HG03378 (cell line): Measurements from ENCODE around the gene PDE9A.
"Not testable (repeated sequence)": the region's sequence is repeated elsewhere in the genome, so short reads cannot be mapped to it uniquely, and the experiment has no call there.

Experiments
- ATAC-seq: cut with Tn5 transposase; IDR thresholded peaks from one replicate; pipeline ENCODE4 v1.9.1; 2021; ENCODE audit warnings: mild to moderate bottlenecking, moderate library complexity; ENCODE audit not compliant: unreplicated experiment

The PDE9A gene

GRCh38 chr21:42812528-42813241 lies 159.3 kb downstream of the PDE9A start:
- not testable (repeated sequence) for ATAC-seq

- no peak for ATAC-seq
Measured at GRCh38 chr21:42815217-42815616, 161.8 kb downstream of the PDE9A start.

GRCh38 chr21:42818328-42818749 lies 164.9 kb downstream of the PDE9A start:
- ATAC-seq = no peak

- no peak for ATAC-seq
Measured at GRCh38 chr21:42819861-42820615, 166.6 kb downstream of the PDE9A start.

- ATAC-seq = no peak
Measured at GRCh38 chr21:42820616-42821465, 167.4 kb downstream of the PDE9A start.
